Chondrocyte (in vitro differentiated cells): ENCODE results near the gene MTA3. TPM values are rescaled to one million over a fixed set of nuclear protein-coding genes. Genes with fewer than 3 reads are reported as not detected.
"Not testable (repeated sequence)": the region's sequence is repeated elsewhere in the genome, so short reads cannot be mapped to it uniquely, and the experiment has no call there.

ENCODE experiments used
- DNase-seq: peaks from one replicate; pipeline ENCODE4 v3.0.0; 2021; ENCODE audit warnings: mixed read lengths, low spot score
- H3K27ac Mint-ChIP-seq: one replicate; pipeline ENCODE4 v1.8.0; 2021; ENCODE audit warnings: mild to moderate bottlenecking, moderate library complexity, mixed read lengths; ENCODE audit not compliant: unreplicated experiment
- H3K27me3 Mint-ChIP-seq: 2 replicates; pipeline ENCODE4 v1.8.0; 2021; ENCODE audit warnings: low read depth, mixed read lengths
- H3K36me3 Mint-ChIP-seq: 2 replicates; pipeline ENCODE4 v1.8.0; 2021; ENCODE audit warnings: low read depth, mixed read lengths
- H3K4me1 Mint-ChIP-seq: 2 replicates; pipeline ENCODE4 v1.8.0; 2021; ENCODE audit warnings: low read depth, mild to moderate bottlenecking, mixed read lengths
- H3K4me3 Mint-ChIP-seq: one replicate; pipeline ENCODE4 v1.8.0; 2021; ENCODE audit warnings: mild to moderate bottlenecking, moderate library complexity, mixed read lengths; ENCODE audit not compliant: unreplicated experiment
- H3K9me3 Mint-ChIP-seq: 2 replicates; pipeline ENCODE4 v1.8.0; 2021; ENCODE audit warnings: low read depth, mixed read lengths
- CTCF ChIP-seq: fragments of 200-600 bp; sonication (generic); IDR thresholded peaks from 2 replicates; pipeline ENCODE4 v1.5.0; 2021; ENCODE audit warnings: antibody characterized with exemption, mild to moderate bottlenecking, moderate library complexity
- total RNA-seq: library from RNA; stranded (reverse); gene quantifications from 3 replicates; pipeline ENCODE4 v1.2.1, GENCODE V29; 2021

Gene MTA3
- total RNA-seq, 1 donor from 2014 or later: 39.3 TPM

- Mint-ChIP-seq H3K4me3 (no peak overlapping the region), H3K27ac (no peak overlapping the region), H3K4me1 (peaks cover 24% of the 10 kb centered on the region), H3K9me3 (no peaks in the 10 kb centered on the region), H3K27me3 (no peaks in the 10 kb centered on the region), H3K36me3 (no peaks in the 10 kb centered on the region)
- no peak for DNase-seq
- TF ChIP-seq CTCF: no peak
Observed at GRCh38 chr2:42601076-42601475, 32.6 kb downstream of the MTA3 start.

GRCh38 chr2:42602218-42602875 lies 33.9 kb downstream of the MTA3 start:
- no peaks in the 10 kb centered on the region for H3K9me3 Mint-ChIP-seq
- H3K27me3 Mint-ChIP-seq: no peaks in the 10 kb centered on the region
- no peak overlapping the region for H3K27ac Mint-ChIP-seq
- TF ChIP-seq CTCF: no peak
- DNase-seq: no peak
- H3K4me1 Mint-ChIP-seq: peaks cover 24% of the 10 kb centered on the region
- no peaks in the 10 kb centered on the region for H3K36me3 Mint-ChIP-seq
- H3K4me3 Mint-ChIP-seq: no peak overlapping the region

GRCh38 chr2:42602876-42603219 lies 34.4 kb downstream of the MTA3 start:
- H3K27ac Mint-ChIP-seq: no peak overlapping the region
- H3K4me1 Mint-ChIP-seq: peaks cover 24% of the 10 kb centered on the region
- H3K36me3 Mint-ChIP-seq: no peaks in the 10 kb centered on the region
- H3K9me3 Mint-ChIP-seq: no peaks in the 10 kb centered on the region
- DNase-seq: no peak
- H3K4me3 Mint-ChIP-seq: no peak overlapping the region
- no peak for TF ChIP-seq CTCF
- H3K27me3 Mint-ChIP-seq: no peaks in the 10 kb centered on the region

GRCh38 chr2:42604341-42604867 lies 36.0 kb downstream of the MTA3 start:
- not testable (repeated sequence) for H3K27me3 Mint-ChIP-seq, H3K27ac Mint-ChIP-seq, DNase-seq, H3K9me3 Mint-ChIP-seq, H3K4me3 Mint-ChIP-seq, H3K36me3 Mint-ChIP-seq
- H3K4me1 Mint-ChIP-seq: peaks cover 17% of the 10 kb centered on the region

- not testable (repeated sequence) for H3K27me3 Mint-ChIP-seq, H3K9me3 Mint-ChIP-seq, H3K36me3 Mint-ChIP-seq, DNase-seq, H3K27ac Mint-ChIP-seq, H3K4me3 Mint-ChIP-seq
- H3K4me1 Mint-ChIP-seq: peaks cover 10% of the 10 kb centered on the region
Observed at GRCh38 chr2:42606166-42606565, 37.7 kb downstream of the MTA3 start.

GRCh38 chr2:42607101-42607637 lies 38.7 kb downstream of the MTA3 start:
- Mint-ChIP-seq H3K4me1 (peaks cover 8% of the 10 kb centered on the region), H3K27ac (no peak overlapping the region), H3K27me3 (no peaks in the 10 kb centered on the region), H3K36me3 (peaks cover 11% of the 10 kb centered on the region), H3K9me3 (no peaks in the 10 kb centered on the region), H3K4me3 (no peak overlapping the region)
- TF ChIP-seq CTCF: no peak
- no peak for DNase-seq
